ENCODE results near the gene ACVR1.

Gene ACVR1

DNA sequence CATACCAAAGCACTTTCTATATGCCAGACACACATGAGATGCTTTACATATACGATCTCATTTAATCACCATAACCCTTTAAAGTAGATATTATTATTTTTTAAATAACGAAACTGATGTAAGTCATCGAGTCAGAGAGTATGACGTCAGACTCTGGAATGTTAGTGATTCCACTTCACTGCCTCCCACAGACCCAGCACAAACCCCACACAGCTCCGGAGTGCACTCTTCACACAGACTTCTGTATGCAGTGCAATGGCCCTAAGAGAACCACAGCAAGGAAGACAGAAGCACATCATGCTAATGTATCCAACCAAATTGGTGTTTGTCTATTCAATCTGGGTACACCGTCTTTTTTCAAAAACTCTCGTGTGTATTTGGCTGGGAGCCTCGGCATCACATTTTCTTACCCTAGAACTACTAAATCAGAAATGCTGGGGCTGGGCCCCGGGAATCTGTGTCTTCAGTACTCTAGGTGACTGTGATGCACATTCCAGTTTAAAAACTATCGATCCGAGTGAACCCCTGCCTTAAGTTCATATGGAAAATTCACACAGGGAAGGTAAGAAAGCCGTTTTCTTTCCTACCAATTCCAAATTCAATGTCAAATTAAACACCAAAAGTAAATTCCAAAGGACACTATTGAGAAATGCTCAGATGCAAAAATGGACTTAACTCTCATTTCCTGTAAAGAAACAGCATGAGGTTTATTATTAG is 129.7 kb downstream of the ACVR1 start:
- Histone ChIP-seq H3K4me1 (ENCODE audit: control insufficient read depth, insufficient read depth, low read length) (no peaks in the 10 kb centered on the region), H3K9ac (ENCODE audit: low read depth, low read length) (no peak overlapping the region), H3K9me3 (ENCODE audit: control insufficient read depth, insufficient read depth, low read length) (no peaks in the 10 kb centered on the region), H3K27me3 (ENCODE audit: control insufficient read depth, insufficient read depth, low read length) (no peaks in the 10 kb centered on the region), H3K36me3 (ENCODE audit: control insufficient read depth, insufficient read depth, low read length) (no peaks in the 10 kb centered on the region), H3K4me3 (ENCODE audit: low read depth, low read length) (no peak overlapping the region)

DNA sequence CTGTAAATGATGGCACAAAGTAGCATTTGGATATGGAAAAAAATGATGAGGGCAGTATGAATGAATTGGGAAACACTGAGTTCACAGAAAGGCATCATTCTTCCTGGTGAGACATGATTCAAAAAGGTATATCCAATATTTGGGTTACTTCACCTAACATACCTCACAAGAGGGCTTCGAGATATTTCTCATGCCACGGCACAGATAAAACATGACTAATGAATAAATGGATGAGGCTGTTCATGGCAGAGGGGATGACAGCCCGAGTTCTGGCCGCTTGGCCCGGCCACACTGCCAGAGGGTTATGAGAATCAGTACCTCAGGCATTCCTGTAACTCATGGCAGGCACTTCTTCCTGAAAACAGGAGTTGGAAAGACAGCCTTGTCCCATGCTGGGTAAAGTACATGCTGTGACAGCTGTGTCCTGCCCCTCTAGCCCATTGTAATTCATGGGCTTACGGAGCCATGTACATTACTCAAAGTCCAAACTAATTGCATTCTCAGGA is 131.5 kb downstream of the ACVR1 start:
- H3K9ac ChIP-seq (ENCODE audit: low read depth, low read length) = no peak overlapping the region
- no peak overlapping the region for H3K4me3 ChIP-seq (ENCODE audit: low read depth, low read length)
- no peaks in the 10 kb centered on the region for H3K9me3 ChIP-seq (ENCODE audit: control insufficient read depth, insufficient read depth, low read length)
- H3K27me3 ChIP-seq (ENCODE audit: control insufficient read depth, insufficient read depth, low read length) = no peaks in the 10 kb centered on the region
- no peaks in the 10 kb centered on the region for H3K4me1 ChIP-seq (ENCODE audit: control insufficient read depth, insufficient read depth, low read length)
- H3K36me3 ChIP-seq (ENCODE audit: control insufficient read depth, insufficient read depth, low read length) = no peaks in the 10 kb centered on the region

DNA sequence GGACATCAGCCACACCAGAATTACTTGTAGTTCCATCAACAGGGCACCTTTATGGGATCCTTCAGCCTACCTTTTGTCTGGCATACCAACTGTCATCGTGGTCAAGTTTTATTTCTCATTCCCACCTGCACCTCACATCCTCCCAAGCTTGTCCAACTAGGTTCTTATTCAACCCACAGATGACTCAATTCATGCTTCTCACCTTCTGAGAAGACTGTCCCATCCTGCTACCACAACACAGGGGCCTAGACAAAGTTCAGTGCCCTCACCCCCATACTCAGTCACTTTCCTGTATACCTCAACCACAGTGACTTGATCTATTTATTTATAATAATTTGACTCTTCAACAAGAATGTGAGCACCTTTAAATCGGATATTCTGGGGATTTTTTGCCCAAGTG is 133.1 kb downstream of the ACVR1 start:
- Histone ChIP-seq H3K9ac (ENCODE audit: low read depth, low read length) (no peak overlapping the region), H3K27me3 (ENCODE audit: control insufficient read depth, insufficient read depth, low read length) (no peaks in the 10 kb centered on the region), H3K36me3 (ENCODE audit: control insufficient read depth, insufficient read depth, low read length) (no peaks in the 10 kb centered on the region), H3K4me1 (ENCODE audit: control insufficient read depth, insufficient read depth, low read length) (no peaks in the 10 kb centered on the region), H3K4me3 (ENCODE audit: low read depth, low read length) (no peak overlapping the region), H3K9me3 (ENCODE audit: control insufficient read depth, insufficient read depth, low read length) (no peaks in the 10 kb centered on the region)

GRCh38 chr2:157741819-157742484 is 134.2 kb downstream of the ACVR1 start:
- no peaks in the 10 kb centered on the region for H3K36me3 ChIP-seq (ENCODE audit: control insufficient read depth, insufficient read depth, low read length)
- H3K9ac ChIP-seq (ENCODE audit: low read depth, low read length) = no peak overlapping the region
- H3K27me3 ChIP-seq (ENCODE audit: control insufficient read depth, insufficient read depth, low read length) = no peaks in the 10 kb centered on the region
- no peaks in the 10 kb centered on the region for H3K9me3 ChIP-seq (ENCODE audit: control insufficient read depth, insufficient read depth, low read length)
- no peaks in the 10 kb centered on the region for H3K4me1 ChIP-seq (ENCODE audit: control insufficient read depth, insufficient read depth, low read length)
- H3K4me3 ChIP-seq (ENCODE audit: low read depth, low read length) = no peak overlapping the region

DNA sequence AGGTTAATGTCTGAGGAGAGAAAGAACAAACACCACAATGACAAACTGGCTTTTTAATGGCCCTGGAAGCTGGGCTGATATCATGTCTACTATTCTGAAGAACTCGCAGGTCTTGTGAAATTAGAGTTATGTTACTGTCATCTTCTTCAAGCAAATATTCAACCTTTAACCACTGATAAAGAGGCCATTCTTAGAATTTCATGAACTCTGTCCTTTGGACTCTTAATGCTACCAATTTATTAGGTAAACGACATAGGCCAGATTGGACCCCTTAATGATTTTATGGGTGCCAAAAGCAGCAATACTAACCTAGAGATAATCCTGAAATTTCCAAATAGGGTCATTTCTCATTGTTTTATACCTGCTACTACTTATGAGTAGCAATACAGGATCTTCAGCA is 138.5 kb downstream of the ACVR1 start:
- Histone ChIP-seq H3K4me3 (ENCODE audit: low read depth, low read length) (no peak overlapping the region), H3K36me3 (ENCODE audit: control insufficient read depth, insufficient read depth, low read length) (peaks cover 3% of the 10 kb centered on the region), H3K27me3 (ENCODE audit: control insufficient read depth, insufficient read depth, low read length) (no peaks in the 10 kb centered on the region)

GRCh38 chr2:157735532-157735931 is 140.6 kb downstream of the ACVR1 start:
- H3K36me3 ChIP-seq (ENCODE audit: control insufficient read depth, insufficient read depth, low read length) = peaks cover 3% of the 10 kb centered on the region
- H3K9me3 ChIP-seq (ENCODE audit: control insufficient read depth, insufficient read depth, low read length) = no peaks in the 10 kb centered on the region
- H3K4me3 ChIP-seq (ENCODE audit: low read depth, low read length) = no peak overlapping the region
- no peaks in the 10 kb centered on the region for H3K4me1 ChIP-seq (ENCODE audit: control insufficient read depth, insufficient read depth, low read length)
- H3K9ac ChIP-seq (ENCODE audit: low read depth, low read length) = no peak overlapping the region
- no peaks in the 10 kb centered on the region for H3K27me3 ChIP-seq (ENCODE audit: control insufficient read depth, insufficient read depth, low read length)

More for the DNA sequence above, 138.5 kb downstream of the ACVR1 start:
- H3K9me3 ChIP-seq (ENCODE audit: control insufficient read depth, insufficient read depth, low read length) = no peaks in the 10 kb centered on the region
- H3K4me1 ChIP-seq (ENCODE audit: control insufficient read depth, insufficient read depth, low read length) = no peaks in the 10 kb centered on the region
- H3K9ac ChIP-seq (ENCODE audit: low read depth, low read length) = no peak overlapping the region

DNA sequence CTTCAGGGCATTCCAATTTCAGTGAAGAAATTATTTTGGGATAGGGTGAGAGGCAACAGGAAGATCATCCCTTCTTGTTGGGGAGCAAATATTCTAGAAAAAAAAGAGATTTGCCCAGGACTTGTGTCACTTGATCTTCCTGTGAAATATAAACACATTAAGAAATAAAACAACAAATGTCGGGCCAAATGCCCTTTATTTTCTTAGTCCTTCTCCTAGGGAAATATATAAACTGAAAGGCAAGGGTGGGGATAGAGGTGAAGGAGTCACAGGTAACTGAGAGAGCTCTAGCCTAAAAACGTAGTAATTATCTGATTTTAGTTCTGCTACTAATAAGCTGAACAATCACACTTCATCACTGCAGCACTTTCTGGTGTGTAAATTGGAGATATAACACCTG is 142.9 kb downstream of the ACVR1 start:
- Histone ChIP-seq H3K27me3 (ENCODE audit: control insufficient read depth, insufficient read depth, low read length) (no peaks in the 10 kb centered on the region), H3K4me1 (ENCODE audit: control insufficient read depth, insufficient read depth, low read length) (no peaks in the 10 kb centered on the region), H3K9ac (ENCODE audit: low read depth, low read length) (no peak overlapping the region), H3K4me3 (ENCODE audit: low read depth, low read length) (no peak overlapping the region), H3K9me3 (ENCODE audit: control insufficient read depth, insufficient read depth, low read length) (no peaks in the 10 kb centered on the region), H3K36me3 (ENCODE audit: control insufficient read depth, insufficient read depth, low read length) (peaks cover 3% of the 10 kb centered on the region)

DNA sequence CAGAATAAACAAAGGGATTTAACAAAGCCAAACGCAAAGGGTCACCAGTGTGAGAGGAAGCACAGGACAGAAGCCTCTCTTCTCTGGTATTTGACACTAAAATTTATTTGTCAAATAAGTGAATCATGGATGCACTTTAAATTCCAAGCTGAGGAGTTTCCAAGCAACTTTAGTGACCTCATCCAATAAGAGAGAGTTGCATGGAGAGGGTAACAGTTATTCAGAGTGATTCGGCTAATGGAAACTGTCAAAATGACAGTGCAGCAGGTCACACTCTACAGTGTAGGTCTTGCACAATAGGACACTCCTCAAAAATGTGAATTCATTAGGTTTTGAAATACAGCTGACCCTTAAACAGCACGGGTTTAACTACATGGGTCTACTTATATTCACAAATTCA is 143.5 kb downstream of the ACVR1 start:
- no peak overlapping the region for H3K4me3 ChIP-seq (ENCODE audit: low read depth, low read length)
- H3K9me3 ChIP-seq (ENCODE audit: control insufficient read depth, insufficient read depth, low read length) = no peaks in the 10 kb centered on the region
- H3K27me3 ChIP-seq (ENCODE audit: control insufficient read depth, insufficient read depth, low read length) = no peaks in the 10 kb centered on the region
- H3K36me3 ChIP-seq (ENCODE audit: control insufficient read depth, insufficient read depth, low read length) = peaks cover 3% of the 10 kb centered on the region
- no peak overlapping the region for H3K9ac ChIP-seq (ENCODE audit: low read depth, low read length)
- H3K4me1 ChIP-seq (ENCODE audit: control insufficient read depth, insufficient read depth, low read length) = no peaks in the 10 kb centered on the region

DNA sequence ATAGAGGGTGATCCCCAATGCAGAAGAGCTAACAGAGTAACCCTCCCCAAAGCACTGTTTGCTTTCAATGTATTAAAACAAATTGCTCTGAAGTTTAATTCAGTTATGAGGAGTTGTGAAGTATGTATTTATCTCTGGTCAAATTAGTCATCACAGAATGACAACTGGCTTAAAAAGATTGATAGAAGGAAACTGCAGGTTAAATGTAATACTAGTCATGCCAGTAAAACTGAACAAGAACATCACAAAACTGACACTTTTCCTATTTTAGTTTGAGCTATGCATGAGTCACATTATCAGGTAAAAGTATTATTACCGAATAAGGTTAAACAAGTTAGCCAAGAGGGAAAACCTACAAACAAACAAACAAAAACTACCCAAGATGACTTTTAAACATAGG is 148.4 kb downstream of the ACVR1 start:
- no peak overlapping the region for H3K9ac ChIP-seq (ENCODE audit: low read depth, low read length)
- H3K4me1 ChIP-seq (ENCODE audit: control insufficient read depth, insufficient read depth, low read length) = no peaks in the 10 kb centered on the region
- no peaks in the 10 kb centered on the region for H3K27me3 ChIP-seq (ENCODE audit: control insufficient read depth, insufficient read depth, low read length)
- no peaks in the 10 kb centered on the region for H3K9me3 ChIP-seq (ENCODE audit: control insufficient read depth, insufficient read depth, low read length)
- no peaks in the 10 kb centered on the region for H3K36me3 ChIP-seq (ENCODE audit: control insufficient read depth, insufficient read depth, low read length)
- H3K4me3 ChIP-seq (ENCODE audit: low read depth, low read length) = no peak overlapping the region

DNA sequence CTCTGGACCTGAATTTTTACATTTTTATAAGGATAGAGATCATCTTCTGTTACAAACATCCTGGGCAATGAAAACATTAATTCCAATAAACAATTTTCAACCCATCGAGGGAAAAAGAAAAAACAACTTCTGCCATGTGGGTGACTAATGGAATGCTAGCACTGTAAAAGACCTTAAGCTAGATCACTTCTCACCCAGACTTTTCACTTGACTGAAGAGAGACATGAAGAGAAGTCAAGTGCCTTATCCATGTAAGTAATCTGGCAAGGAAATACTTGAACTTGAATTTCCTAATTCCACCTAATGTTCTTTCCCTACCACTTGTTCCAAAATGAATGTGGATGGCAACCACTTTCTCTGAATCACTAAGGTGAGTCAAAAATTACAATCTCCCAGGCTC is 149.2 kb downstream of the ACVR1 start:
- Histone ChIP-seq H3K9ac (ENCODE audit: low read depth, low read length) (no peak overlapping the region), H3K4me3 (ENCODE audit: low read depth, low read length) (no peak overlapping the region), H3K36me3 (ENCODE audit: control insufficient read depth, insufficient read depth, low read length) (no peaks in the 10 kb centered on the region), H3K9me3 (ENCODE audit: control insufficient read depth, insufficient read depth, low read length) (no peaks in the 10 kb centered on the region), H3K27me3 (ENCODE audit: control insufficient read depth, insufficient read depth, low read length) (no peaks in the 10 kb centered on the region), H3K4me1 (ENCODE audit: control insufficient read depth, insufficient read depth, low read length) (no peaks in the 10 kb centered on the region)

DNA sequence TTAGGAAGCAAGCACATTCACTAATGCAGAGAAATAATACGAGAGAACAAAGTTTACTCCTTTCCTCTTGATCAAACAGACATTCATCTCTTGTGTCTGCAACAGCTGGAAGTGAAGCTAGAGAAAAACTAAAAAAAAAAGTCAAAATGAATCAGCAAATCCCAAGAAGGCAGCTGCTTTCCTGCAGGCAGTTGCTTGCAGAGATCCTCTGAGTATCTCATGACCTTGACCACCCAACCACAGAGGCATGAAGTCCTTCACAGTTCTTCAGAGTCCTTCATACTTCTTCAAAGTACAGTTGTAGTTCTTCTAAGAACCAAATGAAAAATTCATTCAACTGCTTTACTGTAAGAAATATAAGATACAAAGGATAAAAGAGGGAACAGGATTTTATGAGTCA is 150.3 kb downstream of the ACVR1 start:
- no peak overlapping the region for H3K4me3 ChIP-seq (ENCODE audit: low read depth, low read length)
- H3K27me3 ChIP-seq (ENCODE audit: control insufficient read depth, insufficient read depth, low read length) = no peaks in the 10 kb centered on the region
- H3K36me3 ChIP-seq (ENCODE audit: control insufficient read depth, insufficient read depth, low read length) = no peaks in the 10 kb centered on the region
- H3K9ac ChIP-seq (ENCODE audit: low read depth, low read length) = no peak overlapping the region
- H3K4me1 ChIP-seq (ENCODE audit: control insufficient read depth, insufficient read depth, low read length) = no peaks in the 10 kb centered on the region
- H3K9me3 ChIP-seq (ENCODE audit: control insufficient read depth, insufficient read depth, low read length) = no peaks in the 10 kb centered on the region

GRCh38 chr2:157722580-157723234 is 153.4 kb downstream of the ACVR1 start:
- H3K36me3 ChIP-seq (ENCODE audit: control insufficient read depth, insufficient read depth, low read length) = no peaks in the 10 kb centered on the region

More at GRCh38 chr2:157722580-157723234, 153.4 kb downstream of the ACVR1 start:
- H3K4me1 ChIP-seq (ENCODE audit: control insufficient read depth, insufficient read depth, low read length) = no peaks in the 10 kb centered on the region
- H3K27me3 ChIP-seq (ENCODE audit: control insufficient read depth, insufficient read depth, low read length) = no peaks in the 10 kb centered on the region
- no peaks in the 10 kb centered on the region for H3K9me3 ChIP-seq (ENCODE audit: control insufficient read depth, insufficient read depth, low read length)
- no peak overlapping the region for H3K4me3 ChIP-seq (ENCODE audit: low read depth, low read length)
- no peak overlapping the region for H3K9ac ChIP-seq (ENCODE audit: low read depth, low read length)

All from iPS-15b (cell line).